ENCODE measurements around the gene HTR3B. TPM values are rescaled to one million over a fixed set of nuclear protein-coding genes. Genes with fewer than 3 reads are reported as not detected.

The HTR3B gene
- total RNA-seq, 1 donor from 2014 or later: not detected

GRCh38 chr11:113867843-113868503 lies 36.6 kb upstream of the HTR3B start:
- Histone ChIP-seq H4K20me1 (ENCODE audit: low read depth) (peaks cover 11% of the 10 kb centered on the region), H2AFZ (replicated peaks) (no peak overlapping the region), H3K9ac (no peak overlapping the region), H3K9me3 (ENCODE audit: low read depth) (no peaks in the 10 kb centered on the region), H3K4me3 (no peak overlapping the region), H3F3A (ENCODE audit: low read depth) (peaks cover 19% of the 10 kb centered on the region), H3K36me3 (no peaks in the 10 kb centered on the region), H3K27me3 (peaks cover 1% of the 10 kb centered on the region), H3K27ac (no peak overlapping the region), H3K4me1 (peaks cover 16% of the 10 kb centered on the region), H3K4me2 (no peak overlapping the region), H3K79me2 (ENCODE audit: low read depth) (peaks cover 34% of the 10 kb centered on the region)
- Mint-ChIP-seq H3K27ac (no peak overlapping the region), H3K4me3 (no peak overlapping the region), H3K4me1 (peaks cover 25% of the 10 kb centered on the region), H3K36me3 (peaks cover 45% of the 10 kb centered on the region), H3K27me3 (ENCODE audit: insufficient read depth, low read depth) (no peaks in the 10 kb centered on the region), H3K9me3 (peaks cover 21% of the 10 kb centered on the region)
- no peak for DNase-seq (ENCODE audit: low spot score)
- TF ChIP-seq EZH2phosphoT487 (IDR thresholded peaks at IDR 0.05) (no peak), EZH2 (IDR thresholded peaks at IDR 0.05) (no peak), CTCF (IDR thresholded peaks at IDR 0.05) (no peak)

- H3K9me3 ChIP-seq (ENCODE audit: low read depth): no peaks in the 10 kb centered on the region
- no peak overlapping the region for H3K27ac ChIP-seq
- Mint-ChIP-seq H3K4me1 (peaks cover 44% of the 10 kb centered on the region), H3K27me3 (ENCODE audit: insufficient read depth, low read depth) (peaks cover 3% of the 10 kb centered on the region), H3K27ac (no peak overlapping the region), H3K36me3 (peaks cover 28% of the 10 kb centered on the region), H3K4me3 (peak overlapping the region; percentile 67), H3K9me3 (peaks cover 4% of the 10 kb centered on the region)
- H3K4me3 ChIP-seq: no peak overlapping the region
- peaks cover 11% of the 10 kb centered on the region for H4K20me1 ChIP-seq (ENCODE audit: low read depth)
- TF ChIP-seq EZH2 (IDR thresholded peaks at IDR 0.05): no peak
- no peak for TF ChIP-seq EZH2phosphoT487 (IDR thresholded peaks at IDR 0.05)
- no peak for TF ChIP-seq CTCF (IDR thresholded peaks at IDR 0.05)
- no peak overlapping the region for H3K9ac ChIP-seq
- peaks cover 45% of the 10 kb centered on the region for H3K79me2 ChIP-seq (ENCODE audit: low read depth)
- H3K36me3 ChIP-seq: no peaks in the 10 kb centered on the region
- H2AFZ ChIP-seq (replicated peaks): no peak overlapping the region
- H3K4me1 ChIP-seq: peaks cover 38% of the 10 kb centered on the region
- peak; percentile 36 for DNase-seq (ENCODE audit: low spot score)
- peaks cover 29% of the 10 kb centered on the region for H3F3A ChIP-seq (ENCODE audit: low read depth)
- peaks cover 24% of the 10 kb centered on the region for H3K27me3 ChIP-seq
- peak overlapping the region; percentile 45 for H3K4me2 ChIP-seq
Observed at GRCh38 chr11:113871336-113871735, 33.3 kb upstream of the HTR3B start.

GRCh38 chr11:113873236-113873626 lies 31.4 kb upstream of the HTR3B start:
- H3K36me3 Mint-ChIP-seq: peaks cover 11% of the 10 kb centered on the region
- TF ChIP-seq EZH2 (IDR thresholded peaks at IDR 0.05) (no peak), EZH2phosphoT487 (IDR thresholded peaks at IDR 0.05) (no peak), CTCF (IDR thresholded peaks at IDR 0.05) (no peak)
- no peaks in the 10 kb centered on the region for H3K36me3 ChIP-seq
- H3K9me3 Mint-ChIP-seq: peaks cover 2% of the 10 kb centered on the region
- H3K4me1 ChIP-seq: peaks cover 44% of the 10 kb centered on the region
- peaks cover 51% of the 10 kb centered on the region for H3K4me1 Mint-ChIP-seq
- no peak overlapping the region for H3K9ac ChIP-seq
- H3K27ac Mint-ChIP-seq: no peak overlapping the region
- no peaks in the 10 kb centered on the region for H3K9me3 ChIP-seq (ENCODE audit: low read depth)
- H2AFZ ChIP-seq (replicated peaks): no peak overlapping the region
- peak; percentile 30 for DNase-seq (ENCODE audit: low spot score)
- H3K27me3 Mint-ChIP-seq (ENCODE audit: insufficient read depth, low read depth): peaks cover 4% of the 10 kb centered on the region
- peaks cover 11% of the 10 kb centered on the region for H4K20me1 ChIP-seq (ENCODE audit: low read depth)
- H3K79me2 ChIP-seq (ENCODE audit: low read depth): peaks cover 42% of the 10 kb centered on the region
- no peak overlapping the region for H3K4me3 ChIP-seq
- H3K27ac ChIP-seq: no peak overlapping the region
- peaks cover 29% of the 10 kb centered on the region for H3F3A ChIP-seq (ENCODE audit: low read depth)
- peak overlapping the region; percentile 37 for H3K4me2 ChIP-seq
- H3K27me3 ChIP-seq: peaks cover 24% of the 10 kb centered on the region
- H3K4me3 Mint-ChIP-seq: peak overlapping the region; percentile 95

Data from neural progenitor cell (in vitro differentiated cells).